GM10847 (cell line): Measurements from ENCODE around the gene TEDC1.

Experiments
- POLR2A ChIP-seq: IDR thresholded peaks from 2 replicates; pipeline ENCODE4 v1.6.1; 2011; ENCODE audit not compliant: insufficient read length; ENCODE audit errors: extremely low read depth

TEDC1 gene, protein sequence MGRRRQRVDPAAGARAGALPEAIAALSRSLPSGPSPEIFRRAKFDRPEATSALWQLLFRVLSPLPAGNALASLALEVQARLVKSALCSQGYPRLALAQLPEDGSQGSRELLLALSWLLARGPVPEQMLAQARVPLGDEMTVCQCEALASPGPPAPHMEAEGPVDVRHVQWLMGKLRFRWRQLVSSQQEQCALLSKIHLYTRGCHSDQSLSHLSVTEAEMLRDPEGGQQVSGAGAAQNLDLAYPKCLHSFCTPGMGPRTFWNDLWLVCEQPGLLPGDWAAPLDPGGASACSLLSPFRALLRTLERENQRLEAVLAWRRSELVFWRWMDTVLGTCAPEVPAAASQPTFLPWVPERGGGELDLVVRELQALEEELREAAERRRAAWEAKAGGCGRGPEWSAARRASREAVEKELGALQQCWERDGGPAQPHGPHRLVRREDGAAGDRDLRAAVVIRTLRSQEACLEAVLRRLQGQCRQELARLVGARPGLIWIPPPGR

GRCh38 chr14:105490572-105491365 is at the start of gene TEDC1:
TEDC1 (plus strand) TSS chr14:105491246; CDS start chr14:105491376, 130 bp downstream.
- peak; percentile 63 for TF ChIP-seq POLR2A

- no peak for TF ChIP-seq POLR2A
These were observed 48.9 kb upstream of the TEDC1 start for GRCh38 chr14:105442125-105442524.

- no peak for TF ChIP-seq POLR2A
These were observed 48.2 kb upstream of the TEDC1 start for GRCh38 chr14:105442834-105443233.

DNA sequence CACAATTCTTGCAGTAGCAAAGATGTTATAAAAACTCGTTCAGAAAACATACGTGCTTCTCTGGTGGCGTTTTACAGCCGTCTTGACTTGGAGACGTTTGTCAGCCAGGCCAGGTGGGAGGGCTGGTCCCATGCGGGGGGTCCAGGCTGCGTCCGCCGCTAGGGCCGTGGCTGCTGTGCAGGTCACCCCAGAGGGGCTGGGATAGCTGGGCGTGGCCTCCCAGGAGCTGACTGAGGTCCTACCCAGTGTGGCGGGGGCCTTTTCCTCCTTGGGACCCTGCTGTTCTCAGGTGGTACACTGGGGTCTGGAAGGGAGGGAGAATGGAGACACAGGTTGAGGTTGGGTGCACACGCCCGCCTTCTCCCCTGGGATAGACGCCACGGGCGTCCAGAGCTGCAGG is 46.2 kb upstream of the TEDC1 start:
- TF ChIP-seq POLR2A: no peak

DNA sequence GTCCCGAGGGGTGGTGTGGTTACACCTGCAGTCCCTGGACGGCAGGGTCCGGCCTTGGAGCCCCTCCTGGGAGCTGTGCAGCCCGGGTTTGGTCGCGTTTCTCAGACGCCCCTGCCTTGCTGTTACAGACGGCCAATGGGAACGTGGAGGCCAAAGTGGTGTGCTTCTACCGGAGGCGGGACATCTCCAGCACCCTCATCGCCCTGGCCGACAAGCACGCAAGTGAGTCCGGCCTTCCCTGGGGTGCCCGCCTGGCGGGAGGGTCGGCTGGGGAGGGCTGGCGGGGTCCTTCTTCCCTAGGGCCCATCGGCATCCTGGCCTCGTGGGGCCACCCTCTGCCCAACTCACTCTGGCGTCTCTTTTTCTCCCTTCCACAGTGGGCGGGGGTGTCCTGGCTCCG is 45.8 kb upstream of the TEDC1 start:
- TF ChIP-seq POLR2A: no peak

DNA sequence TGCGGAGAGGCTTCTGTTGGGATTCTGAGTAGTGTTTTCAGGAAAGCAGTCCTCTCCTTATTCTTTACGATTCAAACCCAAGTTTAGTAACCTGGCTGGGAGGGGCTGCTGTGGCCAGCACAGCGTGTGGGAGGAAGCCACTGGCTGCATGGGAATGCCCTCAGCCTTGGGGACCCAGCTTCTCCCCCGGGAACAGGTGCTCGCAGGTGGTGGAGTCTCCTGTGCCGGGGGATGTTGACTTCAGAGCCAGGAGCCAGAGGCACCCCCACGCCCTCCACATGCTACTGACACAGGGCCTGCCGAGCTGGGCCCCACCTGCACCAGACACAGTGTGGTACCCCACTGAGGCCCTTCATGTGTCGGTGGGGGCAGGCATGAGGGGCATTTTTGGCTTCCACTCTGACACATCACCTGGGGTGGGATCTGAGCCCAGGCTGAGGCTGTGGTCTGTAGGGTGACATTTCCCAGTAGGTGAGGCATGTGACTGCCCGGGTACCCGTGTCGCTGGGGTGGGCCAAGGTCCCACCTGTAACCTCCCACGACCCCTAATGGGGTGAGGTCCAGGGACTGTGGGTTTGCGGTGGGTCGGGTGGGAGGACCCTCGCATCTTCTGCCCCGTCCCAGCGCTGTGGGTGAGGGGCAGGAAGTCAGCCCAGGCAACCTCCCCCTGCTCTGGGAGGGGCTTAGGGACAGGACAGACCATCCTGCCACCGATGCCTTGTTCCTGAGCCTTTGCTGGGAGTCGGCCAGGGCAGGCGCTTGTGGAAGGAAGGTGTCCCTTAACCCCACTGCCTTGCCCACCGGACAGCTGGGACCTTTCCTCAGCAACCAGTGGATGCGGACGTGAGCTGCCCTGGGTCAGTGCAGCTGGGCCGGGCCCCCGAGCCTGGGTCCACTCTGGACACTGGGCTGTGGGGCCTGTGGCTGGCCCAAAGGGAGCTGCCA is 44.9 kb upstream of the TEDC1 start:
- TF ChIP-seq POLR2A: no peak

GRCh38 chr14:105446971-105447370 is 44.1 kb upstream of the TEDC1 start:
- TF ChIP-seq POLR2A: no peak

DNA sequence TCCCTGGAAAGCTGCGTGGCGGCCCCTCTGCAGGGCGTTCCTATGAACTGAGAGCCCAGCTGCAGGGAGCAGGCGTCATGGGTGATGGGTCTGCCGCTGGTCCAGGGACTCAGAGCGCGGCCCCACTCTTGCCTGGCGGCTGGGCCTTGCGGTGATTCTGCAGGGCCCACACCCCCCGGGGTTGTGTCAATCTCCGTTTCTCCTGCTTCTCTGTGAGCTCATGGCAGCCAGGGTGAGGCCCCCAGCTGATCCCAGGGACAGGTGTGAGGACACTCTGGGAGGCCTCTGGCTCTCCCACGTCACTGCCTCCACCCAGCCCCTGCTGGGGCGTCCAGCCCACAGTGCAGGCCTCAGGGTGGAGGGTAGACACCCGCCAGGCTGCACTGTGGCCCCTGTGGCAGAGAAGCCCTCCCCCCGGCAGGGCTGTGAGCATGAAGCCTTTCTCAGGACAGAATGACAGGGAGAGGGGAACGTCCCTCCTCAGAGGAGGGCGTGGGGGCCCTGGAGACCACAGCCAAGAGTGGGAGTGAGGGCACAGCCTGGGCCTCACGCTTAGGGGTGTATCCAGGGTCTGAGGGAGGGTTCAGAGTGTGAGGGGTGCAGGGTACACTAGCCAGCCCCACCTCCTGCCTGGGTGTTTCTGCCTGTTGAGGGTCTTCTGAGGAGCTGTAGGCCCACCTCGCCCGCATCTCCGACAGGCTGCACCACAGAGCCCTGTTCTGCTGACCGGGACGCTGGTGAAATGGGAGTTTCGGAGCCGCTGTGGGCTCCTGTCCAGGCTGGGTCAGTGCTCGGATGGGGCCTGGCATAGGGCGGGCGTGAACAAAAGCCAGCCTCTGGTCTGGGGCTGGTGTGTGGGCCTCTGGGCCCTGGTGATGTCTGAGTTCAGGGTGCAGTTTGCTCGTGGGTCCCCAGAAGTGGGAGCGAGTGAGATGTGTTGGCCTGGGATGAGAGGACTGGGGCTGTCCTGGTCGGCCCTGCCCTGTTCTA is 43.1 kb upstream of the TEDC1 start:
- TF ChIP-seq POLR2A: no peak

GRCh38 chr14:105448706-105449111 is 42.3 kb upstream of the TEDC1 start:
- no peak for TF ChIP-seq POLR2A

- TF ChIP-seq POLR2A: no peak
These were observed 41.5 kb upstream of the TEDC1 start for GRCh38 chr14:105449276-105450122.

DNA sequence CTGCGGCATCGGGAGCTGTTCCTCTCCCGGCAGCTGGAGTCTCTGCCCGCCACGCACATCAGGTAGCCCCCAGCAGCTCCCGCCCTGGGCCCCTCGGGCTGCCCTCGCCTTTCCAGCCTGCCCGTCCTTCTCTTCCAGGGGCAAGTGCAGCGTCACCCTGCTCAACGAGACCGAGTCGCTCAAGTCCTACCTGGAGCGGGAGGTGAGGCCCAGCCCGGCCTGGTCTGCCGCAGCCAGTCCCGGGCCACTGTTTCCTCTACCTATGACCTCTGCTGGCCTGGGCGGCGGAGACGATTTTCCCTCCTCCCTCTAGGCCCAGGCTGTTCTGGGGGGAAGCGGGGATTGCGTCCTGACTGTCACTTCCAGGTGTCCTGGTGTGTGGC is 40.9 kb upstream of the TEDC1 start:
- no peak for TF ChIP-seq POLR2A

DNA sequence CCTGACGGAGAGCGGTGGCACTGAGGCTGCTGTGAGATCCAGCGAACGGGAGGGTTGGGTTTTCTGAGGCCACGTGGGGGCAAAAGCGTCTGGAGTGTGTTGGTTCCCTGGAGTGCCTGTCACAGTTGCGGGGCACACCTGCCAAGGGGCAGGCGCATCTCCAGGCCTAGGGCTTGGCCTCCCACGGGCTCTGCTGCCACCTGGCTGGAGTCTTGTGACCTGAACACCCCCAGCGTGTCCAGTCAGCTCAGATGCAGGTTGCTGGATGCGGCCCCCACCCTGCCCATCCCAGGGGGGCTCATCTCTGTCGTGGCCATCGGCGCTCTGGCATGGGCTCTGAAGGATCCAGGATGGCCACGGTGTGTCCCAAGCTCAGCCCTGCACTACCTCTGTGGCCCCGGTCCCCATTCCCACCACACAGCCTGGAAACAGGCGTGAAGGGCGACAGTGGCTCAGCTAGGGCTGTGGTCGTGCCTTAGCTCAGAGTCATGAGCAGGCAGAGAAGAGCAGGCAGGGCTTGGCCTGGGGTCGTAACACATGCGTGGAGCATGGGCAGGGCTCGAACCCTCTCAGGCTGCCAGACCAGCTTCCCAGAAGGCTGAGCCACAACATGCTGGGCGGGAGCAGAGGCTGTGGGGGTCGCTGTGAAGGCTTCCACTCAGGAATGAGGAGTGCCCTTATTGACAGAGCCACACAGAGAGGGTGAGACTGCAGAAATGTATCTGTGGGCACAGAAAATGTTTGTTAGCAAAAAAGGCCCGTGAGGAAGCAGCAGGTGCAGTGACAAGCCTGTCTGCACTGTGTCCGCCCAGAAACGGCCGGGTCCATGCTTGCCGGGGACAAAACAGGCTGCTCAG is 40.0 kb upstream of the TEDC1 start:
- TF ChIP-seq POLR2A: no peak
